Measurements from ENCODE around the gene RBM22.

DNA sequence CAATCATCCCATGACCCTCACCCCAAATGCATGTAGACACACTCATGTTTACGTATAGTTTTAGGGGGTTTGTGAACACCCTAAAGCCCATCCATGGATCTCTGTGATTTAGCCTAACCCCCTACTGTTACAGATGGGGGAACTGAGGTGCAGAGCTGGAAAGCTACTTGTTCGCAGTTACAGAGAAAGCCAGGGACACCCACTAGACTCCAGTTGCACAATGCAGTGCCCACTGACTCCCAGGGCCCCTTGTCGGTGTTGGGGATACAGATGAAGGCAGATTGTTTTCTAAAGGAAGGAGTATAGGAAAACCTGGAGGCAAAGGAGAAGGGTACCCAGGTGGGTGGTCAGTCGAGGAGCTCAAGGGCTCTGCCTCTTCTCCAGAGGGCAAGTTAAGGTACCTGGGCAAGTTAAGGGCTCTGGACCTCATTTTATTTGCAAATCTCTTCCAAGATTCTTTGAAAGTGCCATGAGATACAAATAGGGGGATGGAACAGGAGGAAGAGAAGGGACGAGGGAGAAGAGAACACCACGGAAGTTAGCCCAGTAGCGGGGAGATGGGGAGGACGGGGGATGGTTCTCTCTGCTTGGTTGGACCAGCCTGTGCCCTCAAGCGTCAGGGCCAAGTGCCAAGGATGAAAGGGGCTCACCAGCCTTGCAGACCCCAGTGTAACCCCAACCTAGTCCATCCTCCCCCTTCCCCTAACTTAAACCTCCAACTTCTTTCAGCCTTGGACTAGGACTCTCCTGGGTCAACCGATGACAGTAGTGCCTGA, 38.9 kb downstream of the RBM22 start:
- TF ChIP-seq, protein P1, sequence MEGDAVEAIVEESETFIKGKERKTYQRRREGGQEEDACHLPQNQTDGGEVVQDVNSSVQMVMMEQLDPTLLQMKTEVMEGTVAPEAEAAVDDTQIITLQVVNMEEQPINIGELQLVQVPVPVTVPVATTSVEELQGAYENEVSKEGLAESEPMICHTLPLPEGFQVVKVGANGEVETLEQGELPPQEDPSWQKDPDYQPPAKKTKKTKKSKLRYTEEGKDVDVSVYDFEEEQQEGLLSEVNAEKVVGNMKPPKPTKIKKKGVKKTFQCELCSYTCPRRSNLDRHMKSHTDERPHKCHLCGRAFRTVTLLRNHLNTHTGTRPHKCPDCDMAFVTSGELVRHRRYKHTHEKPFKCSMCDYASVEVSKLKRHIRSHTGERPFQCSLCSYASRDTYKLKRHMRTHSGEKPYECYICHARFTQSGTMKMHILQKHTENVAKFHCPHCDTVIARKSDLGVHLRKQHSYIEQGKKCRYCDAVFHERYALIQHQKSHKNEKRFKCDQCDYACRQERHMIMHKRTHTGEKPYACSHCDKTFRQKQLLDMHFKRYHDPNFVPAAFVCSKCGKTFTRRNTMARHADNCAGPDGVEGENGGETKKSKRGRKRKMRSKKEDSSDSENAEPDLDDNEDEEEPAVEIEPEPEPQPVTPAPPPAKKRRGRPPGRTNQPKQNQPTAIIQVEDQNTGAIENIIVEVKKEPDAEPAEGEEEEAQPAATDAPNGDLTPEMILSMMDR (IDR thresholded peaks at IDR 0.05; ENCODE audit: low read length): no peak
- TF ChIP-seq EZH2 (IDR thresholded peaks at IDR 0.05; ENCODE audit: borderline replicate concordance, low read length): no peak
